HG03575 (cell line): ENCODE data around the gene BMPER.

ENCODE experiments used
- ATAC-seq: cut with Tn5 transposase; IDR thresholded peaks from one replicate; pipeline ENCODE4 v1.9.1; 2021; ENCODE audit not compliant: unreplicated experiment, insufficient number of reproducible peaks, low FRiP score; ENCODE audit errors: extremely low read depth

Gene BMPER

GRCh38 chr7:34074421-34074820, 169.1 kb downstream of the BMPER start:
- no peak for ATAC-seq

- no peak for ATAC-seq
These were observed 170.4 kb downstream of the BMPER start for GRCh38 chr7:34075523-34076370.

GRCh38 chr7:34077168-34077567, 171.8 kb downstream of the BMPER start:
- no peak for ATAC-seq

- no peak for ATAC-seq
These were observed 173.5 kb downstream of the BMPER start for GRCh38 chr7:34078864-34079263.

- ATAC-seq: no peak
These were observed 175.2 kb downstream of the BMPER start for GRCh38 chr7:34080513-34080912.

- ATAC-seq: no peak
These were observed 176.6 kb downstream of the BMPER start for GRCh38 chr7:34081935-34082334.

- no peak for ATAC-seq
These were observed 178.1 kb downstream of the BMPER start for GRCh38 chr7:34083440-34083839.

- ATAC-seq: no peak
These were observed 179.3 kb downstream of the BMPER start for GRCh38 chr7:34084651-34085050.

GRCh38 chr7:34086064-34086463, 180.7 kb downstream of the BMPER start:
- no peak for ATAC-seq

GRCh38 chr7:34086981-34087380, 181.6 kb downstream of the BMPER start:
- no peak for ATAC-seq

- ATAC-seq: no peak
These were observed 182.9 kb downstream of the BMPER start for GRCh38 chr7:34087892-34088891.

GRCh38 chr7:34090816-34091215, 185.5 kb downstream of the BMPER start:
- ATAC-seq: no peak

GRCh38 chr7:34091321-34091917, 186.1 kb downstream of the BMPER start:
- ATAC-seq: no peak

- ATAC-seq: no peak
These were observed 187.9 kb downstream of the BMPER start for GRCh38 chr7:34093276-34093675.

GRCh38 chr7:34096198-34096651, 190.9 kb downstream of the BMPER start:
- no peak for ATAC-seq

GRCh38 chr7:34096777-34097176, 191.4 kb downstream of the BMPER start:
- no peak for ATAC-seq

- no peak for ATAC-seq
These were observed 195.3 kb downstream of the BMPER start for GRCh38 chr7:34100661-34101060.

- ATAC-seq: no peak
These were observed 198.8 kb downstream of the BMPER start for GRCh38 chr7:34104115-34104514.

GRCh38 chr7:34104992-34105391, 199.7 kb downstream of the BMPER start:
- no peak for ATAC-seq
